ENCODE measurements around the gene CARMIL1.

DNA sequence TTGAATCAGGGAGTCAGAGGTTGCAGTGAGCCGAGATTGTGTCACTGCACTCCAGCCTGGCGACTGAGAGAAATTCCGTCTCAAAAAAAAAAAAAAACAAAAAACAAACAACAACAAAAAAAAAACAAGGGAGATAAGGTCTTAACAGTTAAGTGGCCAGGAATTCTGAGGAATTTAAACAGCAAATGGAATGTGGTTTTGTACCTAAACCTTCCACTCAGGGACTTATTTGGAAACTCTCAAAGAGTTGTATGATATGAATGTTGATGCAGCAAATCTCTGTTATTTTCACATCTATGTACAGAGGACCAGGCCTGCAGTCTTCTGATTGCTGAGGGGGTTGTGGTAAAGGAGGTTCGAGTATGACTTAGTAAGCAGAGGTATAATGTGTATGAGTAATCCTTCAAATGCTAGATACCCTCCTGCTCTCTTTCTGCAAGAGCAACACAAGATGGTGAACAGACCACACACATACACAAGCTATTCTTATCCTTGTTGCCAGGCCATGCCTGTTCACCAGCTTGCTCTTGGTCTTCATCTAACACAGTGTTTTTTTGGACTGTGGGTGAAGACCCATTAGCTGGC, 197.9 kb downstream of the CARMIL1 start:
- TF ChIP-seq, protein P1, sequence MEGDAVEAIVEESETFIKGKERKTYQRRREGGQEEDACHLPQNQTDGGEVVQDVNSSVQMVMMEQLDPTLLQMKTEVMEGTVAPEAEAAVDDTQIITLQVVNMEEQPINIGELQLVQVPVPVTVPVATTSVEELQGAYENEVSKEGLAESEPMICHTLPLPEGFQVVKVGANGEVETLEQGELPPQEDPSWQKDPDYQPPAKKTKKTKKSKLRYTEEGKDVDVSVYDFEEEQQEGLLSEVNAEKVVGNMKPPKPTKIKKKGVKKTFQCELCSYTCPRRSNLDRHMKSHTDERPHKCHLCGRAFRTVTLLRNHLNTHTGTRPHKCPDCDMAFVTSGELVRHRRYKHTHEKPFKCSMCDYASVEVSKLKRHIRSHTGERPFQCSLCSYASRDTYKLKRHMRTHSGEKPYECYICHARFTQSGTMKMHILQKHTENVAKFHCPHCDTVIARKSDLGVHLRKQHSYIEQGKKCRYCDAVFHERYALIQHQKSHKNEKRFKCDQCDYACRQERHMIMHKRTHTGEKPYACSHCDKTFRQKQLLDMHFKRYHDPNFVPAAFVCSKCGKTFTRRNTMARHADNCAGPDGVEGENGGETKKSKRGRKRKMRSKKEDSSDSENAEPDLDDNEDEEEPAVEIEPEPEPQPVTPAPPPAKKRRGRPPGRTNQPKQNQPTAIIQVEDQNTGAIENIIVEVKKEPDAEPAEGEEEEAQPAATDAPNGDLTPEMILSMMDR (IDR thresholded peaks at IDR 0.05), result no peak
- TF ChIP-seq POLR2A (IDR thresholded peaks at IDR 0.05), result no peak
